GM23338 (cell line): ENCODE results near the gene TNFSF9. TPM values are rescaled to one million over a fixed set of nuclear protein-coding genes. Genes with fewer than 3 reads are reported as not detected.

Source experiments
- ATAC-seq: fragments of 200-7000 bp; cut with Tn5 transposase; 3 replicates; pipeline ENCODE4 v1.9.1; 2020
- DNase-seq: peaks from one replicate; pipeline ENCODE4 v3.0.0-alpha.2; 2015; ENCODE audit warnings: low spot score
- H2AFZ ChIP-seq: fragments of 200-600 bp; sonication (generic); 2 replicates; pipeline ENCODE4 v1.8.0; 2016; ENCODE audit warnings: antibody characterized with exemption, mild to moderate bottlenecking, moderate library complexity
- H3F3A ChIP-seq: fragments of 200-600 bp; sonication (generic); replicated peaks from 2 replicates; pipeline ENCODE4 v1.8.0; 2017; ENCODE audit warnings: antibody characterized with exemption, mixed run types, low read depth
- H3K27ac ChIP-seq: fragments of 200-600 bp; sonication (generic); 2 replicates; pipeline ENCODE4 v1.6.1; 2016; ENCODE audit warnings: low read depth
- H3K27me3 ChIP-seq: fragments of 200-600 bp; sonication (generic); 2 replicates; pipeline ENCODE4 v1.8.0; 2016; ENCODE audit warnings: mild to moderate bottlenecking, mixed run types, moderate library complexity; ENCODE audit not compliant: insufficient read depth
- H3K36me3 ChIP-seq: fragments of 200-600 bp; sonication (generic); 2 replicates; pipeline ENCODE4 v1.8.0; 2016; ENCODE audit warnings: mild to moderate bottlenecking; ENCODE audit not compliant: insufficient read depth
- H3K4me1 ChIP-seq: fragments of 200-600 bp; sonication (generic); 2 replicates; pipeline ENCODE4 v1.8.0; 2016; ENCODE audit warnings: mild to moderate bottlenecking, moderate library complexity; ENCODE audit not compliant: insufficient read depth
- H3K4me2 ChIP-seq: fragments of 200-600 bp; sonication (generic); 2 replicates; pipeline ENCODE4 v1.7.1; 2017; ENCODE audit warnings: mixed run types
- H3K4me3 ChIP-seq: fragments of 200-600 bp; sonication (generic); 2 replicates; pipeline ENCODE4 v1.6.1; 2016; ENCODE audit warnings: mixed run types
- H3K79me2 ChIP-seq: fragments of 200-600 bp; sonication (generic); replicated peaks from 2 replicates; pipeline ENCODE4 v1.8.0; 2017; ENCODE audit warnings: mild to moderate bottlenecking; ENCODE audit not compliant: insufficient read depth
- H3K9me2 ChIP-seq: fragments of 200-600 bp; sonication (generic); 2 replicates; pipeline ENCODE4 v1.8.0; 2017; ENCODE audit not compliant: insufficient read depth
- H4K20me1 ChIP-seq: fragments of 200-600 bp; sonication (generic); replicated peaks from 2 replicates; pipeline ENCODE4 v1.8.0; 2017; ENCODE audit warnings: mild to moderate bottlenecking; ENCODE audit not compliant: insufficient read depth
- H3K27ac Mint-ChIP-seq: 2 replicates; pipeline ENCODE4 v1.8.0; 2020; ENCODE audit warnings: inconsistent platforms, mild to moderate bottlenecking, moderate library complexity, mixed read lengths
- H3K27me3 Mint-ChIP-seq: 3 replicates; pipeline ENCODE4 v1.8.0; 2022; ENCODE audit warnings: low read depth, mild to moderate bottlenecking, moderate library complexity, mixed read lengths, inconsistent platforms; ENCODE audit not compliant: insufficient read depth, poor library complexity
- H3K36me3 Mint-ChIP-seq: 3 replicates; pipeline ENCODE4 v1.8.0; 2021; ENCODE audit warnings: low read depth, mild to moderate bottlenecking, inconsistent platforms, moderate library complexity, mixed read lengths
- H3K4me1 Mint-ChIP-seq: 3 replicates; pipeline ENCODE4 v1.8.0; 2020; ENCODE audit warnings: mild to moderate bottlenecking, inconsistent platforms, mixed read lengths
- H3K4me3 Mint-ChIP-seq: 3 replicates; pipeline ENCODE4 v1.8.0; 2021; ENCODE audit warnings: moderate library complexity, mild to moderate bottlenecking, inconsistent platforms, mixed read lengths
- H3K9me3 Mint-ChIP-seq: 3 replicates; pipeline ENCODE4 v1.8.0; 2020; ENCODE audit warnings: moderate library complexity, mild to moderate bottlenecking, inconsistent platforms, mixed read lengths
- CREB1 ChIP-seq: fragments of 250-450 bp; sonication (Bioruptor Pico); IDR thresholded peaks from 2 replicates; pipeline ENCODE4 v1.5.0; 2020; ENCODE audit warnings: low read depth, mild to moderate bottlenecking, moderate library complexity
- EZH2 ChIP-seq: fragments of 200-600 bp; sonication (generic); IDR thresholded peaks from one replicate; pipeline ENCODE4 v1.8.0; 2017; ENCODE audit warnings: antibody characterized with exemption, mild to moderate bottlenecking, low read depth; ENCODE audit not compliant: unreplicated experiment
- EZH2phosphoT487 ChIP-seq: fragments of 200-600 bp; sonication (generic); IDR thresholded peaks from one replicate; pipeline ENCODE4 v1.8.1; 2018; ENCODE audit warnings: antibody characterized with exemption; ENCODE audit not compliant: unreplicated experiment
- JUNB ChIP-seq: IDR thresholded peaks from one replicate; pipeline ENCODE4 v1.6.1; 2016; ENCODE audit warnings: antibody characterized with exemption; ENCODE audit not compliant: unreplicated experiment
- NANOG ChIP-seq: IDR thresholded peaks from 2 replicates; pipeline ENCODE4 v1.6.1; 2016; ENCODE audit warnings: antibody characterized with exemption, borderline replicate concordance
- POLR2AphosphoS5 ChIP-seq: IDR thresholded peaks from 2 replicates; pipeline ENCODE4 v1.6.1; 2016; ENCODE audit warnings: antibody characterized with exemption, low read depth
- STAT1 ChIP-seq: IDR thresholded peaks from one replicate; pipeline ENCODE4 v1.6.1; 2016; ENCODE audit warnings: antibody characterized with exemption; ENCODE audit not compliant: unreplicated experiment
- ZNF114 ChIP-seq: fragments of 250-450 bp; sonication (Bioruptor Pico); IDR thresholded peaks from 2 replicates; pipeline ENCODE4 v1.5.0; 2020; ENCODE audit warnings: mild to moderate bottlenecking, moderate library complexity
- ZNF331 ChIP-seq: fragments of 250-450 bp; sonication (Bioruptor Pico); IDR thresholded peaks from 2 replicates; pipeline ENCODE4 v1.5.0; 2020; ENCODE audit warnings: low read depth, mild to moderate bottlenecking, moderate library complexity
- polyA plus RNA-seq: library from polyadenylated mRNA; unstranded; fragments of >200 nt; fragmentation: Nextera tagmentation; extraction: Ambion mirVana; gene quantifications from 2 replicates; pipeline ENCODE4 v1.2.1, GENCODE V29; 2016
- total RNA-seq: library from RNA; depleted of rRNA; stranded (reverse); fragments of >200 nt; shearing (Covaris generic); gene quantifications from 2 replicates; pipeline ENCODE4 v1.2.3, GENCODE V29; 2014
- TF ChIP-seq, protein P1 (sequence below): IDR thresholded peaks from 2 replicates; pipeline ENCODE4 v1.6.1; 2016; ENCODE audit warnings: antibody characterized with exemption
- TF ChIP-seq, protein P2 (sequence below), 2 experiments: fragments of 200-600 bp in 1 of 2; sonication (generic) in 1 of 2; conservative IDR thresholded peaks; 2 replicates each; pipeline versions ENCODE4 v1.5.1 to v1.6.1; 2016 to 2017; ENCODE audit warnings: antibody characterized with exemption in 2 of 2, low read depth in 2 of 2, mild to moderate bottlenecking in 2 of 2, moderate library complexity in 1 of 2
- TF ChIP-seq, protein P3 (sequence below): fragments of 250-450 bp; sonication (Bioruptor Pico); IDR thresholded peaks from 2 replicates; pipeline ENCODE4 v1.5.0; 2020; ENCODE audit warnings: mild to moderate bottlenecking, moderate library complexity
- TF ChIP-seq, protein P4 (sequence below): IDR thresholded peaks from one replicate; pipeline ENCODE4 v1.6.1; 2018; ENCODE audit warnings: antibody characterized with exemption; ENCODE audit not compliant: unreplicated experiment

The TNFSF9 gene
- total and polyA plus RNA-seq, 2 experiments from 2014 or later, result 2.6 to 9.1 TPM

DNA sequence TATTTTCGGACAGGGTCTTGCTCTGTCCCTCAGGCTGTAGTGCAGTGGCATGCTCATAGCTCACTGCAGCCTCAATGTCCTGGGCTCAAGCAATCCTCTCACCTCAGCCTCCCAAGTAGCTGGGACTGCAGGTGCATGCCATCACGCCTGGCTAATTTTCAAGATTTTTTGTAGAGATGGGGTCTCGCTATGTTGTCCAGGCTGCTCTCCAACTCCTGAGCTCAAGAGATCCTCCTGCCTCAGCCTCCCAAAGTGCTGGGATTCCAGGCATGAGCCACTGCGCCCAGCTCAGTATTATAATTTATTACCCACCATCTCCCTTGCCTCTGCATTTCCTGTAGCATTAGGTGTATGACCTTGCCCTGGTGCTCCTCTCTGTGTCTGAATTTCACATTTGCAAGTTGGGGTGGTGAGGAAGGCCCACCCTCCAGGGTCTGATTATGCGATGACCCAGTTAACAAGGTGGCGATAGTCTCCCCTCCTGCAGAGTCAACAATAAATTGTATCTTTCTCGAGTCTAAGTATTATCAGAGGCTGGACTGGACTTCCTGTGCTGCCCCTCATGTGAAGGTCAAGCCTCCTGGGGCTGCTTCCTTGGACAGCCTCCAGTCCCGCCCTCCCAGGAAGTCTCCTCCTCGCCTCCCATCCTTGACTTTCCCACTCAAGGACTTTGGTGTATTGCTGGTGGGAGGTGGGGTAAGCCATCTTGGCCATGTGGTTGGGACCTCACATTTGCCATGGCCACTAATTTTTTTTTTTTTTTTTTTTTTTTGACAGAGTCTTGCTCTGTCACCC is 27.2 kb upstream of the TNFSF9 start:
- no peak overlapping the region for H3K4me2 ChIP-seq
- H3K9me2 ChIP-seq, result no peaks in the 10 kb centered on the region
- peaks cover 22% of the 10 kb centered on the region for H3K27me3 Mint-ChIP-seq
- H3K36me3 ChIP-seq, result no peaks in the 10 kb centered on the region
- peak overlapping the region; percentile 49; the same call in 2 of the 3 replicates for H3K4me3 Mint-ChIP-seq
- no peaks in the 10 kb centered on the region for H3F3A ChIP-seq
- no peak overlapping the region for H2AFZ ChIP-seq
- H3K36me3 Mint-ChIP-seq, result no peaks in the 10 kb centered on the region; the same call in 2 of the 3 replicates
- DNase-seq (no peak), ATAC-seq (no peak)
- H3K9me3 Mint-ChIP-seq, result no peaks in the 10 kb centered on the region; the same call in 2 of the 3 replicates
- H3K27me3 ChIP-seq, result peaks cover 10% of the 10 kb centered on the region; the same call in 1 of the 2 replicates
- H4K20me1 ChIP-seq, result no peaks in the 10 kb centered on the region
- H3K27ac ChIP-seq, result no peak overlapping the region
- H3K4me1 Mint-ChIP-seq, result peaks cover 10% of the 10 kb centered on the region
- H3K79me2 ChIP-seq, result no peaks in the 10 kb centered on the region
- H3K4me3 ChIP-seq, result no peak overlapping the region
- TF ChIP-seq, protein P1, sequence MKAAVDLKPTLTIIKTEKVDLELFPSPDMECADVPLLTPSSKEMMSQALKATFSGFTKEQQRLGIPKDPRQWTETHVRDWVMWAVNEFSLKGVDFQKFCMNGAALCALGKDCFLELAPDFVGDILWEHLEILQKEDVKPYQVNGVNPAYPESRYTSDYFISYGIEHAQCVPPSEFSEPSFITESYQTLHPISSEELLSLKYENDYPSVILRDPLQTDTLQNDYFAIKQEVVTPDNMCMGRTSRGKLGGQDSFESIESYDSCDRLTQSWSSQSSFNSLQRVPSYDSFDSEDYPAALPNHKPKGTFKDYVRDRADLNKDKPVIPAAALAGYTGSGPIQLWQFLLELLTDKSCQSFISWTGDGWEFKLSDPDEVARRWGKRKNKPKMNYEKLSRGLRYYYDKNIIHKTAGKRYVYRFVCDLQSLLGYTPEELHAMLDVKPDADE, result no peak
- TF ChIP-seq CREB1, result no peak
- TF ChIP-seq, protein P2, sequence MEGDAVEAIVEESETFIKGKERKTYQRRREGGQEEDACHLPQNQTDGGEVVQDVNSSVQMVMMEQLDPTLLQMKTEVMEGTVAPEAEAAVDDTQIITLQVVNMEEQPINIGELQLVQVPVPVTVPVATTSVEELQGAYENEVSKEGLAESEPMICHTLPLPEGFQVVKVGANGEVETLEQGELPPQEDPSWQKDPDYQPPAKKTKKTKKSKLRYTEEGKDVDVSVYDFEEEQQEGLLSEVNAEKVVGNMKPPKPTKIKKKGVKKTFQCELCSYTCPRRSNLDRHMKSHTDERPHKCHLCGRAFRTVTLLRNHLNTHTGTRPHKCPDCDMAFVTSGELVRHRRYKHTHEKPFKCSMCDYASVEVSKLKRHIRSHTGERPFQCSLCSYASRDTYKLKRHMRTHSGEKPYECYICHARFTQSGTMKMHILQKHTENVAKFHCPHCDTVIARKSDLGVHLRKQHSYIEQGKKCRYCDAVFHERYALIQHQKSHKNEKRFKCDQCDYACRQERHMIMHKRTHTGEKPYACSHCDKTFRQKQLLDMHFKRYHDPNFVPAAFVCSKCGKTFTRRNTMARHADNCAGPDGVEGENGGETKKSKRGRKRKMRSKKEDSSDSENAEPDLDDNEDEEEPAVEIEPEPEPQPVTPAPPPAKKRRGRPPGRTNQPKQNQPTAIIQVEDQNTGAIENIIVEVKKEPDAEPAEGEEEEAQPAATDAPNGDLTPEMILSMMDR (conservative IDR thresholded peaks at IDR 0.05; ENCODE audit: low read depth in 2 of 2), result no peak
- no peak for TF ChIP-seq NANOG
- TF ChIP-seq ZNF114 (CRISPR knock-in tag), result no peak
- no peak for TF ChIP-seq EZH2
- TF ChIP-seq, protein P3, sequence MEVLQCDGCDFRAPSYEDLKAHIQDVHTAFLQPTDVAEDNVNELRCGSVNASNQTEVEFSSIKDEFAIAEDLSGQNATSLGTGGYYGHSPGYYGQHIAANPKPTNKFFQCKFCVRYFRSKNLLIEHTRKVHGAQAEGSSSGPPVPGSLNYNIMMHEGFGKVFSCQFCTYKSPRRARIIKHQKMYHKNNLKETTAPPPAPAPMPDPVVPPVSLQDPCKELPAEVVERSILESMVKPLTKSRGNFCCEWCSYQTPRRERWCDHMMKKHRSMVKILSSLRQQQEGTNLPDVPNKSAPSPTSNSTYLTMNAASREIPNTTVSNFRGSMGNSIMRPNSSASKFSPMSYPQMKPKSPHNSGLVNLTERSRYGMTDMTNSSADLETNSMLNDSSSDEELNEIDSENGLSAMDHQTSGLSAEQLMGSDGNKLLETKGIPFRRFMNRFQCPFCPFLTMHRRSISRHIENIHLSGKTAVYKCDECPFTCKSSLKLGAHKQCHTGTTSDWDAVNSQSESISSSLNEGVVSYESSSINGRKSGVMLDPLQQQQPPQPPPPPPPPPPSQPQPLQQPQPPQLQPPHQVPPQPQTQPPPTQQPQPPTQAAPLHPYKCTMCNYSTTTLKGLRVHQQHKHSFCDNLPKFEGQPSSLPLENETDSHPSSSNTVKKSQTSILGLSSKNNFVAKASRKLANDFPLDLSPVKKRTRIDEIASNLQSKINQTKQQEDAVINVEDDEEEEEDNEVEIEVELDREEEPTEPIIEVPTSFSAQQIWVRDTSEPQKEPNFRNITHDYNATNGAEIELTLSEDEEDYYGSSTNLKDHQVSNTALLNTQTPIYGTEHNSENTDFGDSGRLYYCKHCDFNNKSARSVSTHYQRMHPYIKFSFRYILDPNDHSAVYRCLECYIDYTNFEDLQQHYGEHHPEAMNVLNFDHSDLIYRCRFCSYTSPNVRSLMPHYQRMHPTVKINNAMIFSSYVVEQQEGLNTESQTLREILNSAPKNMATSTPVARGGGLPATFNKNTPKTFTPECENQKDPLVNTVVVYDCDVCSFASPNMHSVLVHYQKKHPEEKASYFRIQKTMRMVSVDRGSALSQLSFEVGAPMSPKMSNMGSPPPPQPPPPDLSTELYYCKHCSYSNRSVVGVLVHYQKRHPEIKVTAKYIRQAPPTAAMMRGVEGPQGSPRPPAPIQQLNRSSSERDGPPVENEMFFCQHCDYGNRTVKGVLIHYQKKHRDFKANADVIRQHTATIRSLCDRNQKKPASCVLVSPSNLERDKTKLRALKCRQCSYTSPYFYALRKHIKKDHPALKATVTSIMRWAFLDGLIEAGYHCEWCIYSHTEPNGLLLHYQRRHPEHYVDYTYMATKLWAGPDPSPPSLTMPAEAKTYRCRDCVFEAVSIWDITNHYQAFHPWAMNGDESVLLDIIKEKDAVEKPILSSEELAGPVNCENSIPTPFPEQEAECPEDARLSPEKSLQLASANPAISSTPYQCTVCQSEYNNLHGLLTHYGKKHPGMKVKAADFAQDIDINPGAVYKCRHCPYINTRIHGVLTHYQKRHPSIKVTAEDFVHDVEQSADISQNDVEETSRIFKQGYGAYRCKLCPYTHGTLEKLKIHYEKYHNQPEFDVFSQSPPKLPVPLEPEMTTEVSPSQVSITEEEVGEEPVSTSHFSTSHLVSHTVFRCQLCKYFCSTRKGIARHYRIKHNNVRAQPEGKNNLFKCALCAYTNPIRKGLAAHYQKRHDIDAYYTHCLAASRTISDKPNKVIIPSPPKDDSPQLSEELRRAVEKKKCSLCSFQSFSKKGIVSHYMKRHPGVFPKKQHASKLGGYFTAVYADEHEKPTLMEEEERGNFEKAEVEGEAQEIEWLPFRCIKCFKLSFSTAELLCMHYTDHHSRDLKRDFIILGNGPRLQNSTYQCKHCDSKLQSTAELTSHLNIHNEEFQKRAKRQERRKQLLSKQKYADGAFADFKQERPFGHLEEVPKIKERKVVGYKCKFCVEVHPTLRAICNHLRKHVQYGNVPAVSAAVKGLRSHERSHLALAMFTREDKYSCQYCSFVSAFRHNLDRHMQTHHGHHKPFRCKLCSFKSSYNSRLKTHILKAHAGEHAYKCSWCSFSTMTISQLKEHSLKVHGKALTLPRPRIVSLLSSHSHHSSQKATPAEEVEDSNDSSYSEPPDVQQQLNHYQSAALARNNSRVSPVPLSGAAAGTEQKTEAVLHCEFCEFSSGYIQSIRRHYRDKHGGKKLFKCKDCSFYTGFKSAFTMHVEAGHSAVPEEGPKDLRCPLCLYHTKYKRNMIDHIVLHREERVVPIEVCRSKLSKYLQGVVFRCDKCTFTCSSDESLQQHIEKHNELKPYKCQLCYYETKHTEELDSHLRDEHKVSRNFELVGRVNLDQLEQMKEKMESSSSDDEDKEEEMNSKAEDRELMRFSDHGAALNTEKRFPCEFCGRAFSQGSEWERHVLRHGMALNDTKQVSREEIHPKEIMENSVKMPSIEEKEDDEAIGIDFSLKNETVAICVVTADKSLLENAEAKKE (CRISPR knock-in tag), result no peak
- TF ChIP-seq EZH2phosphoT487, result no peak
- TF ChIP-seq STAT1, result no peak
- TF ChIP-seq, protein P4, sequence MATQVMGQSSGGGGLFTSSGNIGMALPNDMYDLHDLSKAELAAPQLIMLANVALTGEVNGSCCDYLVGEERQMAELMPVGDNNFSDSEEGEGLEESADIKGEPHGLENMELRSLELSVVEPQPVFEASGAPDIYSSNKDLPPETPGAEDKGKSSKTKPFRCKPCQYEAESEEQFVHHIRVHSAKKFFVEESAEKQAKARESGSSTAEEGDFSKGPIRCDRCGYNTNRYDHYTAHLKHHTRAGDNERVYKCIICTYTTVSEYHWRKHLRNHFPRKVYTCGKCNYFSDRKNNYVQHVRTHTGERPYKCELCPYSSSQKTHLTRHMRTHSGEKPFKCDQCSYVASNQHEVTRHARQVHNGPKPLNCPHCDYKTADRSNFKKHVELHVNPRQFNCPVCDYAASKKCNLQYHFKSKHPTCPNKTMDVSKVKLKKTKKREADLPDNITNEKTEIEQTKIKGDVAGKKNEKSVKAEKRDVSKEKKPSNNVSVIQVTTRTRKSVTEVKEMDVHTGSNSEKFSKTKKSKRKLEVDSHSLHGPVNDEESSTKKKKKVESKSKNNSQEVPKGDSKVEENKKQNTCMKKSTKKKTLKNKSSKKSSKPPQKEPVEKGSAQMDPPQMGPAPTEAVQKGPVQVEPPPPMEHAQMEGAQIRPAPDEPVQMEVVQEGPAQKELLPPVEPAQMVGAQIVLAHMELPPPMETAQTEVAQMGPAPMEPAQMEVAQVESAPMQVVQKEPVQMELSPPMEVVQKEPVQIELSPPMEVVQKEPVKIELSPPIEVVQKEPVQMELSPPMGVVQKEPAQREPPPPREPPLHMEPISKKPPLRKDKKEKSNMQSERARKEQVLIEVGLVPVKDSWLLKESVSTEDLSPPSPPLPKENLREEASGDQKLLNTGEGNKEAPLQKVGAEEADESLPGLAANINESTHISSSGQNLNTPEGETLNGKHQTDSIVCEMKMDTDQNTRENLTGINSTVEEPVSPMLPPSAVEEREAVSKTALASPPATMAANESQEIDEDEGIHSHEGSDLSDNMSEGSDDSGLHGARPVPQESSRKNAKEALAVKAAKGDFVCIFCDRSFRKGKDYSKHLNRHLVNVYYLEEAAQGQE, result no peak
- no peak for TF ChIP-seq POLR2AphosphoS5
- no peak for TF ChIP-seq ZNF331
- TF ChIP-seq JUNB, result no peak
- H3K4me1 ChIP-seq, result peaks cover 6% of the 10 kb centered on the region; the same call in 1 of the 2 replicates
- H3K27ac Mint-ChIP-seq, result no peak overlapping the region
